ES-I3 (cell line): ENCODE results near the gene CAMK1.
"Not testable (repeated sequence)": the region's sequence is repeated elsewhere in the genome, so short reads cannot be mapped to it uniquely, and the experiment has no call there.

Experiments used
- H3K36me3 ChIP-seq: 2 replicates; pipeline ENCODE4 v1.6.1; 2013; ENCODE audit warnings: mild to moderate bottlenecking, low read length, control low read depth, moderate library complexity; ENCODE audit not compliant: insufficient read depth
- H3K4me1 ChIP-seq: 2 replicates; pipeline ENCODE4 v1.6.1; 2013; ENCODE audit warnings: mild to moderate bottlenecking, control low read depth, low read length; ENCODE audit not compliant: insufficient read depth
- H3K9ac ChIP-seq: 2 replicates; pipeline ENCODE4 v1.6.1; 2013; ENCODE audit warnings: low read depth, mild to moderate bottlenecking, low read length, moderate library complexity
- H3K9me3 ChIP-seq: 2 replicates; pipeline ENCODE4 v1.6.1; 2013; ENCODE audit warnings: mild to moderate bottlenecking, low read length, moderate library complexity; ENCODE audit not compliant: control insufficient read depth, insufficient read depth

CAMK1 gene

DNA sequence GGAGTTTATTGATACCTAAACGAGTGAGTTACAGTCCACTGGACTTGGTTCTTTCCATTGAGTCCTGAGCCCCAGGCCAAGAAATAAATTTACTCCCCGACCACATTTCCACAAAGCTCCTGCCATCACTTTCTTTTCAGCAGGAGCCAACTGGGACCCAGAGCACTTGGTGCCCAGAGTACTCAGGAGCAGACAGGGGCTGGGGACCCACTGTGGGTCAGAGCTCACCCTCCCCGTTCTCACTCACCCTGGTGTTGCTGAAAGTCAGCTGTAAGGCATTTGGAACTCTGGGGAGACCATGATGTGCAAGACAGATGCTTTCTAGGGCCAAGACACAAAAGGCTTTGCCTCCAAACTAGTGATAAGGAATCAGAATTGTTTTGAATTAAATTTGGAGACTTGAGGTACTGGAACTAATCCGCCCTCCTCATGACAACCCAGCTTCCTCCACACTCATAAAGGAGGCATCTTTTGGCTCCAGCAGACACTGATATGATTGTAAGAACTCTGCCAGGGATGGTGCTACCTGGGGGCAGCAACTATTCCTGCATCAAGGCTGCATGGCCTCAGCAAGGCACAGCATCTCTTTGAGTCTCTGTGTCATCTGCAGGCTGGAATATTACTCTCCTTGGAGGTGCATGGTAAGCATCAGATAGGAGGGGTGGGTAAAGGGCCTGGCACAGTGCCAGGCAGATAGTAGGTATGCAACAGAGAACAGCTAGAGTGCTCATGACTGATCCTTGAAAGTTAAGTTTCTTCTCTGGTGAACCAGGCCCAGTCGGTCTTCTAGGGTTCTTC lies 7.3 kb upstream of the CAMK1 start:
- Histone ChIP-seq H3K36me3 (no peaks in the 10 kb centered on the region; the same call in 1 of the 2 replicates), H3K4me1 (no peaks in the 10 kb centered on the region), H3K9me3 (no peaks in the 10 kb centered on the region), H3K9ac (no peak overlapping the region)

DNA sequence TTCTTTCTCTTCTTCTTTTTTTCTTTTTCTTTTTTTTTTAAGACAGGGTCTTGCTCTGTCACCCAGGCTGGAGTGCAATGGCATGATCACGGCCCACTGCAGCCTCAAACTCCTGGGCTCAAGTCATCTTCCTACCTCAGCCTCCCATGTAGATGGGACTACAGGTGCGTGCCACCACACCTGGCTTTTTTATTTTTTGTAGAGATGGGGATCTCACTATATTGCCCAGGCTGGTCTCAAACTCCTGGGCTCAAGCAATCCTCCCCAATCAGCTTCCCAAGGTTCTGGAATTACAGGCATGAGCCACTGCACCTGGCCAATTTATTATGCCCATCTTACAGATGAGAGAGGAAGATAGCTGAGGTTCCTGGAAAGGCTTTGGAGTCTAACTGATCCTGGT lies 1.3 kb upstream of the CAMK1 start:
- H3K9ac ChIP-seq, H3K9me3 ChIP-seq: not testable (repeated sequence)

DNA sequence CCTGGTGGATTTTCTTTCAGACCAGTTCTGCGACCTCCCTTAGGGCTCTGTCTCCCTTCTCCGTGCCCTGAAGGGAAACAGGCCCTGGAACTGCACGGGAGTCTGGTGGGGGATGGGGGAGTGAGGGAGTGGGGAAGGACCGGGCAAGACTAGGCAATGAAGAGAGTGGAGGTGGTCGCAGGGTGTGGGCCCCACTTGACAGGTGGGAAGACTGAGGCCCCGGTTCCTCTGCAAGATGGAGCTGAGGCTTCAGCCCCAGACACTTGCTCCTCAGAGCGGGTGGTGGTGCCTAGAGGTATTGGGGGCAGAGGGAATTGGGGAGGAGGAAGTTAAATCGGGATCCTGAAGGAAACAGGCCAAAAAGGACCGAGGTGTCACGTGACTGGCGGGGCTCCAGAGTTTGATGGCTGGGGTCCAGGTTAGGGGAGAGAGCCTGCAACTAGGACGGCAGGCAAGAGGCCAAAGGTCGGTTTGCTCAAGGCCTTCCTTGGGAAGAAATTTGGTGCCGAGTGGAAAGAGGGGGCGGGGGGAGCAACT lies 597 bp upstream of the CAMK1 start:
- Histone ChIP-seq H3K9ac (peak overlapping the region; percentile 59; the same call in 1 of the 2 replicates), H3K36me3 (no peaks in the 10 kb centered on the region), H3K9me3 (no peaks in the 10 kb centered on the region), H3K4me1 (peaks cover 4% of the 10 kb centered on the region)

More for the DNA sequence above, 1.3 kb upstream of the CAMK1 start:
- not testable (repeated sequence) for H3K4me1 ChIP-seq, H3K36me3 ChIP-seq

DNA sequence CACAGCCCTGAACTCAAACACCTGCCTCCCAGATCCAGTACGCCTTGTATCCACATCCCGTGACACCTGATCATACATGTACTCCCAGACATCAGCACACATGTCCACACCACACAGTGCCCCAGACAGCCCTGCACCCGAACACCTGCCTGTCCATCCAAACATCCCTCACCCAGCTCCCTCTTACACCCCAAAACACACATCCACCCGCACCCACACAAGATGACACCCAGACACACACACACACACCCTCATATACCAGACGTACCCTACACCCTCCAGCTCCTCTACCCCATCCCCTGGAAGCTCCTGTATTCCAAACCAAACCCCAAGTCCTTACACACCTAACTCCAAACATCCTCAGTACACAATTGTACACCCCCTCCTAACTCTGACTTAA lies 735 bp downstream of the CAMK1 start:
- Histone ChIP-seq H3K36me3 (no peaks in the 10 kb centered on the region), H3K9ac (peak overlapping the region; percentile 59; the same call in 1 of the 2 replicates), H3K9me3 (no peaks in the 10 kb centered on the region), H3K4me1 (peaks cover 4% of the 10 kb centered on the region)

DNA sequence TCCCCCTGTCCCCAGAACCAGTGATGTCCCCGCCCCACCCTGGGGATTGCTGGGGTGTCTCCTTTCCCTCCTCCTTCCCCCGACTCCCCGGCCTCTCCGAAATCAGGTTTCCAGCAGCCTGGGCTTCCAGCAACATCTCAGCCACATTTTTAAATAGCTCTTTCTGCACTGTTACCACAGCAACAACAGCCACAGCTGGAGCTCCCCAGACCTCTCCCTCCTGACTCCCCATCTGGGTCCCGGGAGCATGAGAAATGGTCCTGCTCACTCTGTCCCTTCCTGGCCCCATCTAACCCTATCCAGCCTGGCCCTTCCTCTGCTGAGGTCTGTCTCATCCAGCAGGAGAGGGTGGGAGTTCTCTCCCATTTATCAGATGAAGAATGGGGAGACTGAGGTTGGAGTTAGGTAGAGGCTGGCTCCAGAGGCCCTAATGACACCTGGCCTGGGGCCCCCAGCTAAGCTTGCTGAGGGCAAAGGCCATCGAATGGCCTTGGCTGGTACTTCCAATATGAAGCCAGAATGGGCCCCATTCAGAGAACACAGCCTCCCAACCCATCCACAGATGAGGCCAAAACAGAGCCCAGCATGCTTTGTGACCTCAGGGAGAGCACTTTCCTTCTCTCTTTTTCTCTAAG lies 1.5 kb downstream of the CAMK1 start:
- no peaks in the 10 kb centered on the region for H3K9me3 ChIP-seq
- peaks cover 4% of the 10 kb centered on the region for H3K4me1 ChIP-seq
- H3K36me3 ChIP-seq, result no peaks in the 10 kb centered on the region
- H3K9ac ChIP-seq, result no peak overlapping the region

DNA sequence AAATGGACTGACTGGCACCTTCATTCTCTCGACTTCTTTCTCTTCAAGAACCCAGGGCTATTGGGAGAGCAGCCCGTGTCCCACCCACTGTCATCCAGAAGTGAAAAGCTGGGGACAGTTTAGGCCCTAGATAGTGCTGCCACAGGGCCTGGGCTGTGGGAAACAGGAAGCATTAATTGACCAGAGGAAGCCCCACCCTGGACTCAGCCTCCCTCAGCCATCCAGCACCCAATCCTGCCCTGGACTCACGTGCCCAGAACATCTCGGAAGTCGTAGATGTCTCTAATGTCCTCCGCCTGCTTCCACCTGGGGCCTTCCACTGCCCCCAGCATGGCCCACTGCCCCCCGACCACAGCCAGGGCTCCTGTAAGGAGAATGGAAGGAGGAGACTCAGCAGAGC lies 2.3 kb downstream of the CAMK1 start:
- Histone ChIP-seq H3K4me1 (peaks cover 4% of the 10 kb centered on the region), H3K9ac (no peak overlapping the region), H3K9me3 (no peaks in the 10 kb centered on the region), H3K36me3 (no peaks in the 10 kb centered on the region)

DNA sequence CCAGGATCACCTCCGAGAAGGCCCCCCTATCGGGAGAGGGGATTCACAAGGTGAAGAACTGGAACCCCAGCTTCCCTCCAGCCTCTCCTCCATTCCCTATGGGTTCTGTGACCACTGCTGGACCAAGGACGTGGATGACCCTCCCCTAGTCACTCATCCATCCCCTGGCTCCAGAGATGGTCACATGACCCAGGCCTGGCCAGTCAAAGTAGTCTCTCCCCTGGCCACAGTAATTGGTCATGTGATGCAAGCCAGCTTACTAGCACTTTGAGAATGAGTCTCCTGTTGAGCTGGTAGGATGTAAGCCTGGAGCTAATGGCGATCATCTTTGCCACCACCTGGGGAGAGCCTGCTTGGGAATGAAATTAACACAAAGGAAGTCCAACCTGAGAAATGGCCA lies 3.9 kb downstream of the CAMK1 start:
- no peak overlapping the region for H3K9ac ChIP-seq
- no peaks in the 10 kb centered on the region for H3K9me3 ChIP-seq
- no peaks in the 10 kb centered on the region for H3K36me3 ChIP-seq
- H3K4me1 ChIP-seq, result peaks cover 4% of the 10 kb centered on the region

DNA sequence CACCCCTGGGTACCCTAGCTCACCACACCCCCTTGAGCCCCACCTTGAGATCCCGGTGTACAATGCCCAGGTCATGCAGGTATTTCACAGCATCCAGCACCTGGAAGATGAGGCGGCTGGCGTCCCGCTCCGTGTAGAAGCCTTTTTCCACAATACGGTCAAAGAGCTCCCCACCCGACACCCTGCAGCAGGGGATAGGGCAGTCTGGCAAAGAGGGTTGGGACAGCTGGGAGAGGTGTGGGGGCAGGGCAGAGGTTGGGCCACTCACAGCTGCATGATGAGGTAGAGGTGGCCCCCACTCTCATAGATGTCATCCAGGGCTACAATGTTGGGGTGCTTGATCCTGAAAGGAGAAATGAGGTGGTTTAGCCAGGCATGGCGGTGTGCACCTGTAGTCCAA lies 6.9 kb downstream of the CAMK1 start:
- H3K36me3 ChIP-seq, result 0 out of 2 replicates have a peak, but pooled peaks cover 3% of the 10 kb centered on the region
- no peaks in the 10 kb centered on the region for H3K9me3 ChIP-seq
- H3K9ac ChIP-seq, result no peak overlapping the region
- peaks cover 4% of the 10 kb centered on the region for H3K4me1 ChIP-seq

DNA sequence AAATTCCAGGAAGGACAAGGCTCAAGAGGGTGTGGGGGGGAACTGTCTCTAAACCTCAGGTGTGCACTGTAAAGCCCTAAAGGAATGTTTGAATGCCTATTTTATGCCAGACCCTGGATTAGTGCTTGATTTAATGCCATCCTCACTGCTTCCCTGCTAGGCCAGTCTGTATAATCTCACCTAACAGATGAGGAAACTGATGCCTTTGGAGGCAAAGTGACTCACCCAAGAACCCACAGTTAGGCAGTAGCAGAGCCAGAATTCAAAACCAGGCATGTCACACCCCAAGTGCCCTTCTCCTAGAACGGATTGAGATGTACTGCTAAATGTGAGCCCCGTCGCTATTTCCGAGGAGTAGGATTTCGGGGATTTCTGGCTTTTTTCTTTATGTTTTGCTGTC lies 7.8 kb downstream of the CAMK1 start:
- no peak overlapping the region for H3K9ac ChIP-seq
- 0 out of 2 replicates have a peak, but pooled peaks cover 3% of the 10 kb centered on the region for H3K36me3 ChIP-seq
- no peaks in the 10 kb centered on the region for H3K9me3 ChIP-seq
- peaks cover 4% of the 10 kb centered on the region for H3K4me1 ChIP-seq

DNA sequence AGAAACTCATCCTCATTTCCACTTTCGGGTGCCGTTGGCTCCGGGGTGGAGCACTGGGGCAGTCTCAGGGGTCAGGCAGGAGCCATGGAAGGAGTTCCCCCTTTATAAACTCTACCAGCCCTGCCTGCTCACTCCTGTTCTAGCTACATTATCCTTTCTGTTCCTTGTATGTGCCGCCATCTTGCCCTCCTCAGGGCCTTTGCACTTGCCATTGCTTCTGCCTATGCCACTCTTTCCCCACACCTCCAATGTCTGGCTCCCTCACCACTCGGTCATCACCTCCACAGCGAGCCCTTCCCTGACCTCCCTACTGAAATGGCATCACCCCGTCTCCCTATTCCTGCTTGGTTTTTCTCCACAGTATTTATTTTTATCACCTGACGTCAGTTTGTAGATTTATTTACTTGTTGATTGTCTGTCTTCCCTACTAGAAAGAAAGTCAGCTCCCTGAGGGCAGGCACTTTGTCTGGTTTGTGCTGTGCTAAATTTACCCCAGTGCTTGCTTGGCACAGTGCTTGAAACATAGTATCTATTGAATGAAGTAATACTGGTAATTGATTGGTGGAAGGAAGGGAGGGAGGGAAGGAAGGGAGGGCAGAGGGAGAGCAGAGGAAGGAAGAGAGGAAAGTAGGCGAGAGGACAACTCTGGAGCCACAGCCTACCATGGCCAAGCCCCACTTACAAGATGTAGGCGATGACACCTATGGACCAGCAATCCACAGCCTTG lies 8.8 kb downstream of the CAMK1 start:
- Histone ChIP-seq H3K36me3 (0 out of 2 replicates have a peak, but pooled peaks cover 3% of the 10 kb centered on the region), H3K4me1 (peaks cover 1% of the 10 kb centered on the region), H3K9ac (no peak overlapping the region), H3K9me3 (no peaks in the 10 kb centered on the region)

DNA sequence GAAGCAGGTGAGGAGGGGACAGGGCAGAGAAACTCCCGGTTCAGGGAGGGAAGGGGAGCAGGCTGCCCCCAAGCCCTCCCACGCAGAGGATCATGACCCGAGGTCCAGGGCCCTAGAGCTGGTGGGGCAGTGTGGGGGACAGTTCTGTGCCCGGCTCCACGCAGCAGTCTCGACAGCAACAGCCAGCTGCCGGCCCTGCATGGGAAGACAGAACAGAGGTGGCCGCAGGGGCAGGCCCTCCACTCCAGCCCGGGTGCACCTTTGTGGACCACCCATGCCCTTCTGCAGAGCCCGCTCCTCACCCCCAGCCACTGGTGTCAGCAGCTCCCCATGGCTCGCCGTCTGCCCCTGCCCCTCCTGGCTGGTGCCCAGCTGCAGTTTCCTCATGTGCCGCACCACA lies 12.3 kb downstream of the CAMK1 start:
- Histone ChIP-seq H3K9ac (no peak overlapping the region), H3K9me3 (no peaks in the 10 kb centered on the region), H3K36me3 (0 out of 2 replicates have a peak, but pooled peaks cover 3% of the 10 kb centered on the region), H3K4me1 (no peaks in the 10 kb centered on the region)

DNA sequence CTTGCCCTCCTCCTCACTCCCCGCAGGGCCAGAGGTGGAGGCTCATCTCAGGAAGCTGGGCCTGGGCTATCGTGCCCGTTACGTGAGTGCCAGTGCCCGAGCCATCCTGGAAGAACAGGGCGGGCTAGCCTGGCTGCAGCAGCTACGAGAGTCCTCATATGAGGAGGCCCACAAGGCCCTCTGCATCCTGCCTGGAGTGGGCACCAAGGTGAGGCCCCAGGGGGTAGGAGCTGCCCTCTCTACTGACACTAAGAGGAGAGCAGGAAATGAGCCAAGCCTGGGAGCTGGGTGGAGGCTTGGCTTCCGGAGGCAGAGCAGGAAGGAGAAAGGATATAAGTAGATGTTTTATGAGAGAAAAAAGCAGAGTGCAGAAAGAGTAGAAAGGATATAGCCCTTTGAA lies 15.1 kb downstream of the CAMK1 start:
- Histone ChIP-seq H3K9me3 (no peaks in the 10 kb centered on the region), H3K4me1 (no peaks in the 10 kb centered on the region), H3K36me3 (0 out of 2 replicates have a peak, but pooled peaks cover 3% of the 10 kb centered on the region), H3K9ac (no peak overlapping the region)

DNA sequence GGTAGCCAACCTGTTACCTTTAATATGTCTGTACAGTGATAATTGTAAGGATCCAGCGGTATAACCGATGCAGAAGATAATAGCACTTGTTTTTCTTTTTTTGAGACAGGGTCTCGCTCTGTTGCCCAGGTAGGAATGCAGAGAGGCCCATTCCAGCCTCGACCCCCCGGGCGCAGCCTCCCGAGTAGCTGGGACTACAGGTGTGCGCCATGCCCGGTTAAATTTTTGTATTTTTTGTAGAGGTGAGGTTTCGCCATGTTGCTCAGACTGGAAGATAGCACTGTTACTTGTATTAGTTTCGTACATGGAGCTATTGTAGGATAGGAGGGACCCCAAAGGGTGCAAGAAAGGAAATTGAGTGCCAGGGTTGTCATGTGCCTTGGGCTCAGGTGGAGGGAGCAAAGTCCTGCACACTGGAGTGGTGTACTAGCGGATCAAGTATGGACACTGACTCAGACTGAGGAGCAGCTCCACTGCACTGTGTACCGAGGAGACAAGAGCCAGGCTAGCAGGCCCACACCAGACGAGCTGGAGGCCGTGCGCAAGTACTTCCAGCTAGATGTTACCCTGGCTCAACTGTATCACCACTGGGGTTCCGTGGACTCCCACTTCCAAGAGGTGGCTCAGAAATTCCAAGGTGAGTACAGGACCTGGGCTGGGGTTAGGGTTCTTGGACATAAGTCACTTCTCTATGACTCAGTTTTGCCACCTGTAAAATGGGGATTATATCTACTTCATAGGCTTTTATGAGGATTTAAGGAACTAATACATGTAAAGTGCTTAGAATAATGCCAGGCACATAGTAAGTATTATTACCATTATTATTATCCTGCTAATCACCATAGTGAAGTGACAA lies 19.0 kb downstream of the CAMK1 start:
- no peaks in the 10 kb centered on the region for H3K4me1 ChIP-seq
- H3K9me3 ChIP-seq, result no peaks in the 10 kb centered on the region
- H3K36me3 ChIP-seq, result peaks cover 3% of the 10 kb centered on the region
- peak overlapping the region; percentile 84 for H3K9ac ChIP-seq
